Endometrial microvascular endothelial cells (primary cell): Measurements from ENCODE around the gene DHRS2. TPM values are rescaled to one million over a fixed set of nuclear protein-coding genes. Genes with fewer than 3 reads are reported as not detected.

Experiments
- in situ Hi-C: cut with HindIII; loops from 2 replicates; pipeline ENCODE4 v1.10.0; 2017; ENCODE audit warnings: low sequenced_read_pairs, low pct_unique_long_range_greater_than_20kb; ENCODE audit errors: inconsistent ontology term
- total RNA-seq: library from RNA; depleted of rRNA; stranded (reverse); fragments of >200 nt; gene quantifications from one replicate; pipeline ENCODE4 v1.2.3, GENCODE V29; 2015; ENCODE audit errors: inconsistent ontology term

DHRS2 gene
- total RNA-seq, 1 donor from 2014 or later = not detected

GRCh38 chr14:23643533-23644194 lies 7.5 kb downstream of the DHRS2 start:
- in situ Hi-C loops = no loop called here

DNA sequence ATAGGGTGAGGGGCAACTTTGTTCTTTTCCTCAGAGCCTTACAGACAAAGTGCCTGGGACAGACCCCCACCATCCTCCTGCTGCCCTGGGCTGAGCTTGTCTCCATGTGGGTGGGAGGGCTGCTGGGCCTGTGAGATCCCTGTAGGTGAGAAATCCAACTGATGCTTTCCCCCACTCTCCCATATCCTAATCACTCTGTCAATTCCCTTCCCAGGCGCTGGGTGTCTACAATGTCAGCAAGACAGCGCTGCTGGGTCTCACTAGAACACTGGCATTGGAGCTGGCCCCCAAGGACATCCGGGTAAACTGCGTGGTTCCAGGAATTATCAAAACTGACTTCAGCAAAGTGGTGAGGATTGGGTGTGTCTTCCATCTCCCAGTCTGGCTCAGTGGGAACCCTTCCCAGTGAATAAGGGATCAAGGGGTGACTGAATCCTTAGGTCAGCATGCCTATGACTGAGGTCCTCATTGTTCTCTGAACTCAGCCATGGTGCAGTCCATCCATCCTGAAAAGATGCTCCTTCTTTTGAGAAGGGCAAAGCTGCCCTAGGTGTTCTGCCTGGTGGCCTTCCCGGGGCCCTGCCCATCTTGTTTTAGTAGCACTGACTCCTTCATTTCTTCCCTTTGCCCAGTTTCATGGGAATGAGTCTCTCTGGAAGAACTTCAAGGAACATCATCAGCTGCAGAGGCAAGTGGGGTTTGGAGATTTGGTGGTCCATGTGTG lies 8.2 kb downstream of the DHRS2 start:
- in situ Hi-C loops = no loop called here

- in situ Hi-C loops = no loop called here
These were observed 8.8 kb downstream of the DHRS2 start for GRCh38 chr14:23644919-23645336.

DNA sequence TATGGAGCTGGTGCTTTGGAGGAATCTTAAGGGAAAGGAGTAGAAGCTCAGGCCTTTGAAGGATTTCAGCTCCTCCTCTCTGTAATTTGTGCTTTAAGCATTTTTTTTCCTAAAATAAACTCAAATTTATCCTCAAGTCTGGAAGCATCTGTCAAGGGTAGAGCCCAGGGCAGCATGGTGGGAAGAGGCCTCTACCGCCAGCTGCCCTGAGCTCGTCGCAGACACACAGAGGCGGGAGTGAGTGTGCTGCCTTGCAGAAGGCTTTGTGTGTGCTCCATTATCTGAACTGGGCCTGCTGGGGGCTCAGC lies 9.3 kb downstream of the DHRS2 start:
- in situ Hi-C loops = no loop called here

GRCh38 chr14:23645812-23646647 lies 9.9 kb downstream of the DHRS2 start:
- in situ Hi-C loops = no loop called here

GRCh38 chr14:23646648-23647549 lies 10.7 kb downstream of the DHRS2 start:
- in situ Hi-C loops = no loop called here

- in situ Hi-C loops = no loop called here
These were observed 11.5 kb downstream of the DHRS2 start for GRCh38 chr14:23647619-23648018.

DNA sequence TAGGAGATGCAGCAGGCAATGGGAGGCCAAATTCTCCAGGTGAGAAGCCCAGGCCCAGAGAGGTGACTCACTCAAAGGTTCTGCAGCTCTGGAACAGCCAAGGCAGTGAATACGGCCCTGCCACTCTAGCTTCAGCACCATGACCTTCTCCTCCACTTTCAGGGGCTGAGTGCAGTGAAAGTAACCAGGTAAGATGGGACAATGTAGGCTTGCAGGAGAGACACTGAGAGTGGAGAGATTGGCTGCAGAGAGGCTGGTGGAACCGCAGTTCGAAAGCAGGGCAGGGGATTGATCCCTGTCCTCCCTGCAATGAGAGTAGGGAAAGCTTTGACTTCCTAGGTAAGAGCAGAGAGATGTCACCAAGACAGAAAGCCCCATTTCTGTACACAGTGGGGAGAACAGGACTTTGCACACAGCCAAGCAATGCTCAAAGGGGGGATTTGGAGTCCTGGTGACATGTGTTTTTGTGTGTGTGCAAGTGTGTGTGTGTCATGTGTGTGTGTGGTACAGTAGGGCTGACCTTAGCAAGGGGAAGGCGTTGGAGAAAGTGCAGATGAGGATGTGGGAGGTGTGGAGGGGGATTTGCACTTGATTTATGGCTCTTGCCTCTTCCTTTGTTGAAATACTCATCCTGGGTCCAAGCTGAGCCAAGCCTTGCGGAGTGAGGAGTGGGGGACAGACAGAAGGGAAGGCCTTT lies 12.7 kb downstream of the DHRS2 start:
- in situ Hi-C loops = no loop called here

- in situ Hi-C loops = no loop called here
These were observed 14.3 kb downstream of the DHRS2 start for GRCh38 chr14:23650506-23650905.

- in situ Hi-C loops = no loop called here
These were observed 16.9 kb downstream of the DHRS2 start for GRCh38 chr14:23653051-23653450.

DNA sequence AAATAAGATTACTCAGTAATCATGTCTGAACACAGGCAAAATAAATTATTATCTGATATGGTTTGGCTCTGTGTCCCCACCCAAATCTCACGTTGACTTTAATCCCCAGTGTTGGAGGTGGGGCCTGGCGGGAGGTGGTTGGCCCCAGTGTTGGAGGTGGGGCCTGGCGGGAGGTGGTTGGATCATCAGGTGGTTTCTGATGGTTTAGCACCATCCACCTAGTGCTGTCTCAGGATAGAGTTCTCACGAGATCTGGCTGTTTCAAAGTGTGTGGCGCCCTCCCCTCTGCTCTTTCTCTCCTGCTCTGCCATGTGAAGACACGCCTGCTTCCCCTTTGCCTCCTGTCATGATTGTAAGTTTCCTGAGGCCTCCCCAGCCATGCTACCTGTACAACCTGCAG lies 18.1 kb downstream of the DHRS2 start:
- in situ Hi-C loops = no loop called here

- in situ Hi-C loops = no loop called here
These were observed 21.9 kb downstream of the DHRS2 start for GRCh38 chr14:23657959-23658470.

DNA sequence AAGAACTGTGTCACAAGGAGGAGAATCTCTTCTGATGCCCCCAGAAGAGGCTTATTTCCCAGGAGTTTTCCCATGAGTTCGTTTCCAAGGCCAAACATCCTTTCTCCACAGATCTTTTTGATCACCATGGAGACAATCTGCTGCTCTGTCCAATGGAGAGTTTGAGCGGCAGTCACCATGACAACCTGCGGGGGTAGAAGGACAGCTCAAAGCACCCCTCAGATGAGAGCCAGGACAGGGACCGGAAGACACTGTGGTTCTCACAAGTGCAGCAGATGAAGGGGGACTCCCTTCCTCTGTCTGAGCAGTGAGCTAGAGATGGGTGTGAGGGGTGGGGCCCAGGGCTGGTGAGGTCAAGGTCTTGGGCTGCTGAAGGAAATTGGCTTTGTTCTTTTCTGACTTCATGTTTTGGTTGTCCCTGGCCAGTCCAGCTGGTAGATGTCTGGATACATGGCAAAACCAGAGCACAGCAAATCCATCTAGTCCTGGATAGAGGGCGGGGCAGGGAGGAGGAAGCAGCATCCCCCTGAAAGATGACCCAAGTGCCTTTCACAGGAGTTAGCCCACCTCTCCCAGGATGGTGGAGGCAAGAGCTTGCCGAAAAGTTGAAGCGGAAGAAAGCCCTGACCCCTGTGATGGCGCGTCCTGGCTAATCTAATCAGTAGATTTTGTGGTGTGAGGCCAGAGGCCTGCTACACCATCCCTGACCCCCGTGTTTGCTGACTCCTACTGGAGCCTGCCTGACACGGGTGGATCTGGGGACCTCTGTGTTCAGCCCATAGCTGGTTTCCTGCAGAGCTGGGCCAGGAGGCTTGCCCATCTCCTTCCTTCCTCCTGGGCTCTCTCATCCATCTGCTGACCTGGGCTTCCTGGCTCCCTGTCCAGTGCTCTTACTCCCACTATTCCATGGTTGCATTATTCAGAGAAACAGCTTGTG lies 24.4 kb downstream of the DHRS2 start:
- in situ Hi-C loops = no loop called here

DNA sequence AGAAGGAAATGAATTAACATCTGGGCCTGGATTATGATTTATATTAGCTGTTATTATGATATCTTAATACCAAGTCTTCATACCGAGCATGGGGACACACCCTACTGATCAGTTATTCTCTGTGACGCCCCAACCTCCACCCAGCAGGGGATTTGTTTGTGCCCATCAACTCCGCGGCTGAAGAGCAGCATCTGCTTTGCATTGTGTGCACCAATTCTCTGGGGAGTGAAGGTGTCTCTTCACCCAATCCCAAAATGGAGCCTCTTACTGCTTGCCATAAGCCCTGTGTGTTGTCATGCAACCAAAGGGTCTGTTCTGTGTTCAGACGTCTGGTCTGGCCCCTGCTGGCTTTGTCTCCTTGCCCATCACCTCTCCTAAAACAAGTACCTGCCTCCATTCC lies 25.4 kb downstream of the DHRS2 start:
- in situ Hi-C loops = no loop called here

- in situ Hi-C loops = no loop called here
These were observed 27.0 kb downstream of the DHRS2 start for GRCh38 chr14:23663127-23663526.

GRCh38 chr14:23663711-23664110 lies 27.5 kb downstream of the DHRS2 start:
- in situ Hi-C loops = no loop called here

- in situ Hi-C loops = no loop called here
These were observed 28.2 kb downstream of the DHRS2 start for GRCh38 chr14:23664207-23664885.
